GM19438 (cell line): ENCODE measurements around the gene RAB3C.
A peak's percentile ranks its signal among the peaks of the same experiment; 100 is the strongest.

Experiments
- ATAC-seq: cut with Tn5 transposase; IDR thresholded peaks from one replicate; pipeline ENCODE4 v1.9.1; 2021; ENCODE audit warnings: low read depth; ENCODE audit not compliant: unreplicated experiment

The RAB3C gene

GRCh38 chr5:58717303-58718007 lies 134.6 kb downstream of the RAB3C start:
- ATAC-seq, result no peak

- no peak for ATAC-seq
These were observed 135.5 kb downstream of the RAB3C start for GRCh38 chr5:58718269-58718978.

GRCh38 chr5:58722160-58722559 lies 139.3 kb downstream of the RAB3C start:
- ATAC-seq, result no peak

GRCh38 chr5:58724992-58725391 lies 142.1 kb downstream of the RAB3C start:
- ATAC-seq, result no peak

- no peak for ATAC-seq
These were observed 148.8 kb downstream of the RAB3C start for GRCh38 chr5:58731641-58732040.

- no peak for ATAC-seq
These were observed 152.8 kb downstream of the RAB3C start for GRCh38 chr5:58735637-58736036.

- ATAC-seq, result no peak
These were observed 153.3 kb downstream of the RAB3C start for GRCh38 chr5:58736214-58736613.

GRCh38 chr5:58737671-58738070 lies 154.8 kb downstream of the RAB3C start:
- no peak for ATAC-seq

- ATAC-seq, result no peak
These were observed 155.5 kb downstream of the RAB3C start for GRCh38 chr5:58738336-58738735.

- ATAC-seq, result no peak
These were observed 156.2 kb downstream of the RAB3C start for GRCh38 chr5:58739051-58739450.

GRCh38 chr5:58740956-58741355 lies 158.1 kb downstream of the RAB3C start:
- ATAC-seq, result no peak

- ATAC-seq, result no peak
These were observed 162.5 kb downstream of the RAB3C start for GRCh38 chr5:58745350-58745749.

- ATAC-seq, result no peak
These were observed 163.4 kb downstream of the RAB3C start for GRCh38 chr5:58746321-58746720.

- ATAC-seq, result no peak
These were observed 167.2 kb downstream of the RAB3C start for GRCh38 chr5:58750036-58750435.

GRCh38 chr5:58751222-58751837 lies 168.5 kb downstream of the RAB3C start:
- no peak for ATAC-seq

GRCh38 chr5:58752104-58752503 lies 169.2 kb downstream of the RAB3C start:
- no peak for ATAC-seq

- ATAC-seq, result no peak
These were observed 170.6 kb downstream of the RAB3C start for GRCh38 chr5:58753446-58753845.

GRCh38 chr5:58754250-58754649 lies 171.4 kb downstream of the RAB3C start:
- no peak for ATAC-seq

GRCh38 chr5:58755397-58755796 lies 172.5 kb downstream of the RAB3C start:
- ATAC-seq, result no peak

- ATAC-seq, result peak; percentile 96
These were observed 176.9 kb downstream of the RAB3C start for GRCh38 chr5:58759745-58760144.

GRCh38 chr5:58760222-58760621 lies 177.3 kb downstream of the RAB3C start:
- ATAC-seq, result no peak

- ATAC-seq, result no peak
These were observed 178.5 kb downstream of the RAB3C start for GRCh38 chr5:58761407-58761806.
